HepG2 (cell line): Measurements from ENCODE around the gene TNNI3K. TPM values are rescaled to one million over a fixed set of nuclear protein-coding genes. Genes with fewer than 3 reads are reported as not detected.

ENCODE experiments used
- ATAC-seq: fragments of 200-7000 bp; cut with Tn5 transposase; 3 replicates; pipeline ENCODE4 v1.9.1; 2020; ENCODE audit warnings: mild to moderate bottlenecking, moderate library complexity
- BruUV-seq: library from RNA; stranded (reverse); fragments of 400-500 nt; replicated peaks from 2 replicates; lab custom pipeline; 2021; lab: Mats Ljungman, UMichigan
- CTCF ChIA-PET: fragments of 300-600 bp; formaldehyde crosslinking; extraction: SDS; loops from one replicate; lab custom pipeline; 2021; ENCODE audit warnings: low total read pairs, inconsistent platforms, low intra/inter-chr PET ratio; lab: Yijun Ruan, JAX
- POLR2A ChIA-PET: fragments of 350-600 bp; sonication (Branson Sonifier 250); formaldehyde crosslinking; loops from one replicate; lab custom pipeline; 2020; ENCODE audit warnings: antibody characterized with exemption, inconsistent platforms; lab: Yijun Ruan, JAX
- DNase-seq: peaks from one replicate; pipeline ENCODE4 v3.0.0-alpha.2; 2015; ENCODE audit warnings: low spot score
- FAIRE-seq: peaks from 3 replicates; lab custom pipeline; 2011; peaks lifted over from hg19 to GRCh38; lab: Jason Lieb, UNC
- H2AFZ ChIP-seq: one replicate; pipeline ENCODE4 v1.6.1; 2011; ENCODE audit warnings: low read length, inconsistent platforms
- H3K27ac ChIP-seq: fragments of 300-600 bp; 3 replicates; pipeline ENCODE4 v1.8.0; 2011; ENCODE audit warnings: mixed run types, mild to moderate bottlenecking, mixed read lengths, low read length, inconsistent platforms; ENCODE audit not compliant: insufficient read depth; ENCODE audit errors: extremely low read length
- H3K27me3 ChIP-seq, 2 experiments: fragments of 200-600 bp in 1 of 2; 2 replicates in 1 of 2; 3 replicates in 1 of 2; pipeline versions ENCODE4 v1.6.0 to v1.8.0; 2011; ENCODE audit warnings: low read length in 2 of 2, mild to moderate bottlenecking in 2 of 2, moderate library complexity in 2 of 2, inconsistent platforms in 1 of 2; ENCODE audit not compliant: insufficient read depth in 2 of 2, control insufficient read depth in 1 of 2
- H3K36me3 ChIP-seq, 2 experiments: fragments of 200-600 bp in 1 of 2; replicated peaks in 1 of 2; 2 replicates in 1 of 2; 3 replicates in 1 of 2; pipeline versions ENCODE4 v1.5.1 to v1.8.0; 2011; ENCODE audit warnings: low read length in 2 of 2, inconsistent platforms in 1 of 2; ENCODE audit not compliant: insufficient read depth in 2 of 2, control insufficient read depth in 1 of 2
- H3K4me1 ChIP-seq: 2 replicates; pipeline ENCODE4 v1.5.1; 2012; ENCODE audit warnings: low read length, inconsistent platforms; ENCODE audit not compliant: insufficient read depth
- H3K4me2 ChIP-seq: 2 replicates; pipeline ENCODE4 v1.6.0; 2011; ENCODE audit warnings: low read depth, low read length, inconsistent platforms
- H3K4me3 ChIP-seq, 3 experiments: fragments of 200-600 bp in 1 of 3; sonication (generic), shearing (Covaris generic) in 1 of 3; replicated peaks in 1 of 3; 2 replicates each; pipeline ENCODE4 v1.5.1; 2011 to 2016; ENCODE audit warnings: low read length in 3 of 3, inconsistent platforms in 2 of 3, low read depth in 2 of 3, mild to moderate bottlenecking in 2 of 3, control low read depth in 1 of 3, mixed read lengths in 1 of 3; ENCODE audit not compliant: insufficient read depth in 1 of 3
- H3K79me2 ChIP-seq: one replicate; pipeline ENCODE4 v1.6.1; 2011; ENCODE audit warnings: low read length, inconsistent platforms; ENCODE audit not compliant: insufficient read depth
- H3K9ac ChIP-seq: 2 replicates; pipeline ENCODE4 v1.6.0; 2011; ENCODE audit warnings: mild to moderate bottlenecking, low read depth, low read length, inconsistent platforms; ENCODE audit not compliant: insufficient read depth
- H3K9me3 ChIP-seq: 2 replicates; pipeline ENCODE4 v1.5.1; 2012; ENCODE audit warnings: mild to moderate bottlenecking, low read length
- H4K20me1 ChIP-seq: 2 replicates; pipeline ENCODE4 v1.6.0; 2011; ENCODE audit warnings: inconsistent platforms, mild to moderate bottlenecking, low read length, moderate library complexity; ENCODE audit not compliant: insufficient read depth
- MED1 ChIP-seq: sonication (generic); formaldehyde crosslinking; IDR thresholded peaks from 2 replicates; pipeline ENCODE4 v1.4.0; 2020; ENCODE audit warnings: missing genetic modification reagents
- YEATS2 ChIP-seq: sonication (generic); formaldehyde crosslinking; IDR thresholded peaks from 2 replicates; pipeline ENCODE4 v1.4.0; 2020; ENCODE audit warnings: missing genetic modification reagents, borderline replicate concordance
- ZMYM4 ChIP-seq: sonication (generic); formaldehyde crosslinking; IDR thresholded peaks from 2 replicates; pipeline ENCODE4 v1.8.1; 2023; ENCODE audit warnings: mild to moderate bottlenecking, missing genetic modification reagents
- ZNF782 ChIP-seq: sonication (generic); formaldehyde crosslinking; IDR thresholded peaks from 2 replicates; pipeline ENCODE4 v1.4.0; 2020; ENCODE audit warnings: missing genetic modification reagents, mild to moderate bottlenecking, borderline replicate concordance
- WGBS: methylation state at CpG from one replicate; pipeline ENCODE4 v1.1.6; 2017; ENCODE audit warnings: low lambda C conversion rate; 5-methylcytosine and 5-hydroxymethylcytosine counted together
- in situ Hi-C: cut with HindIII; loops from 2 replicates; pipeline ENCODE4 v1.10.0; 2017; ENCODE audit warnings: low pct_unique_long_range_greater_than_20kb; ENCODE audit not compliant: extremely low pct_ligation_motif_present
- intact Hi-C: fragments of 100-400 bp; cut with micrococcal nuclease; formaldehyde crosslinking; loops from one replicate; pipeline ENCODE4 v1.10.0; 2022; ENCODE audit not compliant: unreplicated experiment
- polyA plus RNA-seq, 8 experiments: library from polyadenylated mRNA; depleted of rRNA in 3 of 8; stranded (reverse) in 7 of 8; unstranded in 1 of 8; fragments of >200 nt; fragmentation: Illumina TruSeq in 4 of 8; extraction: Trizol in 4 of 8; gene quantifications; 2 replicates each; pipeline versions ENCODE4 v1.2.1 to v1.2.3, GENCODE V29; 2011 to 2016; ENCODE audit warnings: low read depth in 4 of 8, missing spikeins in 1 of 8, mixed read lengths in 1 of 8; ENCODE audit not compliant: insufficient read depth in 1 of 8
- total RNA-seq, 5 experiments: library from RNA; depleted of rRNA; stranded (reverse); fragments of >200 nt; fragmentation: Illumina TruSeq; extraction: Trizol; gene quantifications; 2 replicates each; pipeline ENCODE4 v1.2.3, GENCODE V29; 2016; ENCODE audit warnings: low read depth in 1 of 5
- TF ChIP-seq, protein P1 (sequence below): sonication (generic); formaldehyde crosslinking; IDR thresholded peaks from 2 replicates; pipeline ENCODE4 v1.4.0; 2020; ENCODE audit warnings: mild to moderate bottlenecking, missing genetic modification reagents
- TF ChIP-seq, protein P2 (sequence below): sonication (generic); formaldehyde crosslinking; conservative IDR thresholded peaks from 2 replicates; pipeline ENCODE4 v1.8.0; 2022; ENCODE audit warnings: low read depth, missing genetic modification reagents

Gene TNNI3K
- total and polyA plus RNA-seq, 2 of the 13 experiments (the other 11 are each of a cell fraction or from before 2014, with no cell fraction given): 1.1 TPM; not detected in 1

DNA sequence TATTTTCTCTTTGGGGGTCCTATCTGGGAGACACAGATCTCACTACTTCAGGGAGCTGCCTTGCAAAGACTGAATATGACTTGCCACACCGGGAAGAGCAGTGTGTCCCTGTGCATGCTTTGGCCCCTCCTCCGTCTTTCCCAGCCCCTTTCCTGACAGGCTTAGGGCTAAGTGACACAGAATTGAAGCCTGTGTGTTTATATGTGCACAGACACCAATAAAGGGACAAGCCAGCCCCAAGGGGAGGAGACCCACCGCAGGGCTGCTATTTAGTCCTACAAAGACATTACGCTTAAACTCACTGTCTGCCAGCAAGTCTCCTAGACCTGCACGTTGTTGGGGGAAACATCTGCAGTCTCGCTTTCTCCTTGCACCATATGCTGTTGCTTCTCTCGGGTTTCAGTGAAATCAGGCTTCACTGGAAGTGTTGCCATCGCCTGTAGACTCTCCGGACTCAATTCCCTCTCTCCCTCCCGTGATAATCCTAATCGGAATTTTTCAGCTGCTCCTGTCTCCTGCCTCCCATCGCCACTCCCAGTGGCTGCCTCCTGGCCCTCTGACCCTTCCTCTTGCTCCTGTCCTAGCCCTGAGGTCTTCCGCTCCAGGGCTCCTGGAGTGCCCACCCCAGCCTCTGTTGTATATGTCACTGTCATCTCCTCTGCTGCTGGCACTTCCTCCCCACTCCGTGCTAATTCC lies 335.8 kb downstream of the TNNI3K start:
- no peak overlapping the region for H3K9ac ChIP-seq
- no TSS peak for BruUV-seq
- intact Hi-C loops (no loop called here), in situ Hi-C loops (no loop called here)
- ChIA-PET CTCF (no interaction called here), POLR2A (no interaction called here)
- TF ChIP-seq MED1 (no peak), ZMYM4 (CRISPR knock-in tag) (no peak), YEATS2 (CRISPR knock-in tag) (no peak), ZNF782 (CRISPR knock-in tag) (no peak)
- TF ChIP-seq, protein P1, sequence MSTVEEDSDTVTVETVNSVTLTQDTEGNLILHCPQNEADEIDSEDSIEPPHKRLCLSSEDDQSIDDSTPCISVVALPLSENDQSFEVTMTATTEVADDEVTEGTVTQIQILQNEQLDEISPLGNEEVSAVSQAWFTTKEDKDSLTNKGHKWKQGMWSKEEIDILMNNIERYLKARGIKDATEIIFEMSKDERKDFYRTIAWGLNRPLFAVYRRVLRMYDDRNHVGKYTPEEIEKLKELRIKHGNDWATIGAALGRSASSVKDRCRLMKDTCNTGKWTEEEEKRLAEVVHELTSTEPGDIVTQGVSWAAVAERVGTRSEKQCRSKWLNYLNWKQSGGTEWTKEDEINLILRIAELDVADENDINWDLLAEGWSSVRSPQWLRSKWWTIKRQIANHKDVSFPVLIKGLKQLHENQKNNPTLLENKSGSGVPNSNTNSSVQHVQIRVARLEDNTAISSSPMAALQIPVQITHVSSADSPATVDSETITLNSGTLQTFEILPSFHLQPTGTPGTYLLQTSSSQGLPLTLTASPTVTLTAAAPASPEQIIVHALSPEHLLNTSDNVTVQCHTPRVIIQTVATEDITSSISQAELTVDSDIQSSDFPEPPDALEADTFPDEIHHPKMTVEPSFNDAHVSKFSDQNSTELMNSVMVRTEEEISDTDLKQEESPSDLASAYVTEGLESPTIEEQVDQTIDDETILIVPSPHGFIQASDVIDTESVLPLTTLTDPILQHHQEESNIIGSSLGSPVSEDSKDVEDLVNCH (CRISPR knock-in tag): no peak
- TF ChIP-seq, protein P2, sequence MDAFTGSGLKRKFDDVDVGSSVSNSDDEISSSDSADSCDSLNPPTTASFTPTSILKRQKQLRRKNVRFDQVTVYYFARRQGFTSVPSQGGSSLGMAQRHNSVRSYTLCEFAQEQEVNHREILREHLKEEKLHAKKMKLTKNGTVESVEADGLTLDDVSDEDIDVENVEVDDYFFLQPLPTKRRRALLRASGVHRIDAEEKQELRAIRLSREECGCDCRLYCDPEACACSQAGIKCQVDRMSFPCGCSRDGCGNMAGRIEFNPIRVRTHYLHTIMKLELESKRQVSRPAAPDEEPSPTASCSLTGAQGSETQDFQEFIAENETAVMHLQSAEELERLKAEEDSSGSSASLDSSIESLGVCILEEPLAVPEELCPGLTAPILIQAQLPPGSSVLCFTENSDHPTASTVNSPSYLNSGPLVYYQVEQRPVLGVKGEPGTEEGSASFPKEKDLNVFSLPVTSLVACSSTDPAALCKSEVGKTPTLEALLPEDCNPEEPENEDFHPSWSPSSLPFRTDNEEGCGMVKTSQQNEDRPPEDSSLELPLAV (CRISPR knock-in tag): no peak
- no peak overlapping the region for H3K4me3 ChIP-seq
- no peak overlapping the region for H3K4me2 ChIP-seq
- H3K4me1 ChIP-seq: no peaks in the 10 kb centered on the region
- H3K36me3 ChIP-seq: no peaks in the 10 kb centered on the region
- H2AFZ ChIP-seq: no peak overlapping the region
- ATAC-seq: peak; percentile 43
- 11% methylated on average over 11 of the region's 14 CpGs for WGBS
- DNase-seq: no peak
- no peak for FAIRE-seq
- H4K20me1 ChIP-seq: no peaks in the 10 kb centered on the region
- H3K9me3 ChIP-seq: no peaks in the 10 kb centered on the region
- no peaks in the 10 kb centered on the region for H3K79me2 ChIP-seq
- peaks cover 0 to 10% of the 10 kb centered on the region in 2 experiments; a peak in 2 of 5 replicates for H3K27me3 ChIP-seq
- no peak overlapping the region for H3K27ac ChIP-seq
